OCI-LY3 (cell line): Measurements from ENCODE around the gene TMEM178A.

Experiments used
- H2AFZ ChIP-seq: fragments of 200-600, 300-600 bp; shearing (Covaris generic); 2 replicates; pipeline ENCODE4 v1.6.0; 2014; ENCODE audit warnings: antibody characterized with exemption, low read depth, low read length
- H3K27ac ChIP-seq: fragments of 200-600, 300-600 bp; sonication (generic); 2 replicates; pipeline ENCODE4 v1.5.1; 2014; ENCODE audit warnings: mild to moderate bottlenecking, low read length, moderate library complexity, mixed read lengths
- H3K27me3 ChIP-seq: fragments of 200-600, 300-600 bp; sonication (generic); 2 replicates; pipeline ENCODE4 v1.6.1; 2014; ENCODE audit warnings: low read depth, low read length, mixed read lengths
- H3K36me3 ChIP-seq: fragments of 200-600, 300-600 bp; sonication (generic); replicated peaks from 2 replicates; pipeline ENCODE3; 2014; ENCODE audit warnings: low read depth, low read length, mixed read lengths
- H3K4me1 ChIP-seq: fragments of 300-600, 200-600 bp; sonication (generic); 2 replicates; pipeline ENCODE4 v1.6.1; 2014; ENCODE audit warnings: low read length, mixed read lengths
- H3K4me2 ChIP-seq: fragments of 200-600, 300-600 bp; sonication (generic); 2 replicates; pipeline ENCODE4 v1.6.1; 2014; ENCODE audit warnings: low read length, mixed read lengths
- H3K4me3 ChIP-seq: fragments of 300-600, 200-600 bp; sonication (generic); 2 replicates; pipeline ENCODE4 v1.5.1; 2014; ENCODE audit warnings: antibody characterized with exemption, mild to moderate bottlenecking, low read length, moderate library complexity
- H3K79me2 ChIP-seq: fragments of 300-600, 200-600 bp; shearing (Covaris generic); 2 replicates; pipeline ENCODE4 v1.6.1; 2014; ENCODE audit warnings: mild to moderate bottlenecking, low read length, mixed read lengths
- H3K9ac ChIP-seq: fragments of 300-600, 200-600 bp; shearing (Covaris generic); 2 replicates; pipeline ENCODE4 v1.6.0; 2014; ENCODE audit warnings: mild to moderate bottlenecking, low read length, moderate library complexity
- H3K9me3 ChIP-seq: fragments of 200-600, 300-600 bp; shearing (Covaris generic); 2 replicates; pipeline ENCODE4 v1.6.1; 2014; ENCODE audit warnings: low read length, mixed read lengths; ENCODE audit not compliant: insufficient read depth
- H4K20me1 ChIP-seq: fragments of 200-600, 300-600 bp; sonication (generic); 2 replicates; pipeline ENCODE4 v1.6.1; 2016; ENCODE audit warnings: low read length, mixed read lengths; ENCODE audit not compliant: insufficient read depth
- CTCF ChIP-seq: fragments of 200-600, 300-600 bp; sonication (generic); IDR thresholded peaks from 2 replicates; pipeline ENCODE4 v1.5.1; 2014; ENCODE audit warnings: antibody characterized with exemption, low read length, low read depth
- EZH2phosphoT487 ChIP-seq: fragments of 200-600 bp; shearing (Covaris generic); IDR thresholded peaks from 2 replicates; pipeline ENCODE4 v1.6.1; 2018; ENCODE audit warnings: antibody characterized with exemption, mixed run types, low read depth

TMEM178A gene

DNA sequence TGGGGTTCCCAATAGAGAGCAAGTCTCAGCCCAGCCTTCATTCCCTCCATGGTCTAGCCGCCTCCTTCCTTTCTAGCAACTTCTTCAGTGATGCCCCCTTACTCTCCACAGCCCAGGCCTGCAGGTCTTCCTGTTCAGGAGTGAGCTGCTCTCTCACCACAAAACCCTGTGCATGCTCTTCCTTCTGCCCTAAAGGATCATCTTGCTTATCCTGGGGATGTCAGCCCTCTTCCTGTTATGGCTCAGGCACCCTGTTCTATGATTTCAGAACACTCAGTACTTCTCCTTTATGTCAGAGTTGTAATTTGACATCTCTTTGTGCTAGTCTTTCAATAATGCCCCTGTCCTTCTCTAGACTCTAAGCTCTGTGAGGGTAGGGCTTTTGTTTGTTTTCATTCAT lies 19.4 kb downstream of the TMEM178A start:
- Histone ChIP-seq H3K4me2 (no peak overlapping the region), H3K36me3 (no peaks in the 10 kb centered on the region), H3K79me2 (no peaks in the 10 kb centered on the region), H3K4me1 (no peaks in the 10 kb centered on the region), H2AFZ (no peak overlapping the region), H4K20me1 (no peaks in the 10 kb centered on the region), H3K4me3 (no peak overlapping the region), H3K27ac (no peak overlapping the region), H3K9me3 (no peaks in the 10 kb centered on the region), H3K27me3 (peaks cover 9% of the 10 kb centered on the region; the same call in 1 of the 2 replicates), H3K9ac (no peak overlapping the region)
- no peak for TF ChIP-seq CTCF
- TF ChIP-seq EZH2phosphoT487 = no peak

DNA sequence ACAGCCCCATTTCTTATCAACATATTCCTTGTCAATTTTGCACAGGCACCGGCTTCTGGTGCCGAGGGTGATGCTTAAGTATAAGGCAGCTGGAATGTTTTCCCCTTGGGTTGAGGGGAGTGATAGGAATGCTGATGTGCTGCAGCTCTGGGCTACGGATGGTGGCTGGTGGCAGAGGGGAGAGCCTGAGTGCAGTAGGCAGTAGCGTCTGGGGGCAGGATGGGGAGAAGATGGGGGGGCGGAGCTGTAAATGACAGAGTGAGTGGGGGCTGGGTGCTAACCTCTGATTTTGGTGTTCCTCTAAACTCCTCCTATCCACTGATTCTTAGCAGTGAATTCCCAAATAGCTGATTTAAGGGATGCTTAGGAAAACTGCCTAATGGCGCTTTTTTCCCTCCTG lies 20.7 kb downstream of the TMEM178A start:
- H3K79me2 ChIP-seq = no peaks in the 10 kb centered on the region
- TF ChIP-seq EZH2phosphoT487 (no peak), CTCF (no peak)
- H3K4me1 ChIP-seq = no peaks in the 10 kb centered on the region
- no peaks in the 10 kb centered on the region for H4K20me1 ChIP-seq
- H3K9ac ChIP-seq = no peak overlapping the region
- no peaks in the 10 kb centered on the region for H3K36me3 ChIP-seq
- no peak overlapping the region for H3K4me3 ChIP-seq
- H3K27me3 ChIP-seq = peaks cover 13% of the 10 kb centered on the region; the same call in 1 of the 2 replicates
- H2AFZ ChIP-seq = no peak overlapping the region
- no peak overlapping the region for H3K27ac ChIP-seq
- no peak overlapping the region for H3K4me2 ChIP-seq
- no peaks in the 10 kb centered on the region for H3K9me3 ChIP-seq

DNA sequence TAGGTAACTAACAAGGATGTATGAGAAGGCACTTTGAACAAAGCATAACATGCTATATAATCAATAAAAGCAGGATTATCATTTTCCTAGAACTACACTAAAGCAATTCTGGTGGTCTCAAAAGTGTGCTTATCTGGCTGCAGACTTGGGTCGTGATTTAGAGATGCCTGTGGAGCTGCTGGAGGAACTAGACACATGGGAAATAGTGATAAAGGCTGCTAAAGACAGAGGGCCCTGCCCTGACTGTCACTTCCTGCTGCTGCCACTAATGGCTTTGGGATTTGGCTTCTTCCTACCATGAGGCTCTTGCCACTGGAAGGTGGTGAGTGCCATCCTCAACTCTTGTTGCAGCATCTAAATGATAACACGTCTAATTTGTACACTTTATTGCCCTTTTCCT lies 22.5 kb downstream of the TMEM178A start:
- Histone ChIP-seq H4K20me1 (no peaks in the 10 kb centered on the region), H3K79me2 (no peaks in the 10 kb centered on the region), H3K9me3 (no peaks in the 10 kb centered on the region), H3K9ac (no peak overlapping the region), H3K4me1 (no peaks in the 10 kb centered on the region), H3K27me3 (peaks cover 13% of the 10 kb centered on the region; the same call in 1 of the 2 replicates), H3K27ac (no peak overlapping the region), H3K4me3 (no peak overlapping the region), H2AFZ (no peak overlapping the region), H3K4me2 (no peak overlapping the region), H3K36me3 (no peaks in the 10 kb centered on the region)
- TF ChIP-seq CTCF (no peak), EZH2phosphoT487 (no peak)

- Histone ChIP-seq H3K4me2 (no peak overlapping the region), H3K4me1 (no peaks in the 10 kb centered on the region), H4K20me1 (no peaks in the 10 kb centered on the region), H3K4me3 (no peak overlapping the region), H3K9ac (no peak overlapping the region), H2AFZ (no peak overlapping the region), H3K9me3 (no peaks in the 10 kb centered on the region), H3K27me3 (peaks cover 13% of the 10 kb centered on the region; the same call in 1 of the 2 replicates), H3K36me3 (no peaks in the 10 kb centered on the region), H3K27ac (no peak overlapping the region), H3K79me2 (no peaks in the 10 kb centered on the region)
- TF ChIP-seq EZH2phosphoT487 (no peak), CTCF (no peak)
Measured at GRCh38 chr2:39689272-39689841, 23.6 kb downstream of the TMEM178A start.
